ENCODE results near the gene ABHD1.

The ABHD1 gene

DNA sequence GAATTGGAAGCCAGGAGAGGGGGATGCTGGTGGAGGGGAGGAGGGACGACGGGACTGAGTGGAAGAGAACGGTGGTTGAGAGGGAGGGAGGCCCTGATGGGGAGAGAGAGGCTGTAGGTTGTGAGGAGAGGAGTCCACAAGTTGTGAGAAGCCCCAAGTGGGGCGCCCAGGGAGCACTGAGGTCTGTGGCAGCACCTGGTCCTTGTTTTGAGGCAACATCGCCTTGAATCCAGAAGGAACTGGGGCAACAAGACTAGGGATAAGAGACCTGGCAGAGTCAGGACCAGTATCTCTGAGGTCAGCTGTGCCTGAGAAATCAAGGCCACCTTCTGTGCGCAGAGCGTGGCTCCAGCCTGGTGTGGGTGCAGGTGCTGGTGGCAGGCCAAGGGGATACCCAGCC lies 14.5 kb downstream of the ABHD1 start:
- H3K23ac ChIP-seq (ENCODE audit: low read length in 2 of 2), result no peak overlapping the region
- no peak overlapping the region for H3K18ac ChIP-seq (ENCODE audit: low read depth in 1 of 2, low read length in 2 of 2)
- peaks cover 5% of the 10 kb centered on the region for H3K4me1 ChIP-seq (ENCODE audit: control insufficient read depth, insufficient read depth, low read depth, low read length)
- H4K91ac ChIP-seq (ENCODE audit: low read length), result no peak overlapping the region
- H3K14ac ChIP-seq (ENCODE audit: low read length in 2 of 2), result no peak overlapping the region
- no peak overlapping the region for H3K4me3 ChIP-seq (ENCODE audit: insufficient read depth in 1 of 2, low read depth in 1 of 2, low read length in 2 of 2)
- H2BK12ac ChIP-seq (ENCODE audit: low read length in 2 of 2), result no peak overlapping the region
- H3K27ac ChIP-seq (ENCODE audit: low read length, poor library complexity, severe bottlenecking), result no peak overlapping the region
- H3K9ac ChIP-seq (ENCODE audit: low read length), result no peak overlapping the region
- 83% methylated on average over 7 of the region's 7 CpGs for WGBS
- H2AFZ ChIP-seq (ENCODE audit: low read depth, low read length), result no peak overlapping the region
- no peak overlapping the region for H2BK5ac ChIP-seq (ENCODE audit: low read depth, low read length, poor library complexity, severe bottlenecking)
- peaks cover 8 to 14% of the 10 kb centered on the region in 2 experiments for H3K27me3 ChIP-seq (ENCODE audit: control insufficient read depth in 1 of 2, insufficient read depth in 1 of 2, low read length in 2 of 2)
- no peak overlapping the region for H2BK15ac ChIP-seq (ENCODE audit: low read depth, poor library complexity, severe bottlenecking)
- peaks cover 1 to 4% of the 10 kb centered on the region in 2 experiments for H3K36me3 ChIP-seq (ENCODE audit: control insufficient read depth in 1 of 2, insufficient read depth in 2 of 2, low read depth in 1 of 2, low read length in 2 of 2)
- H3K4ac ChIP-seq (ENCODE audit: low read depth in 1 of 2, low read length in 2 of 2), result no peak overlapping the region
- H3K79me1 ChIP-seq (replicated peaks; ENCODE audit: low read length, poor library complexity, severe bottlenecking), result peaks cover 6% of the 10 kb centered on the region
- no peak overlapping the region for H3K4me2 ChIP-seq (ENCODE audit: low read length, poor library complexity, severe bottlenecking)
- H4K8ac ChIP-seq (ENCODE audit: low read length), result no peak overlapping the region
- H3K9me3 ChIP-seq (ENCODE audit: control insufficient read depth, low read length), result peaks cover 6% of the 10 kb centered on the region
- H2BK120ac ChIP-seq (ENCODE audit: low read depth, low read length), result no peak overlapping the region
- no peak overlapping the region for H2AK5ac ChIP-seq (ENCODE audit: low read length, severe bottlenecking)
- DNase-seq, result no peak

DNA sequence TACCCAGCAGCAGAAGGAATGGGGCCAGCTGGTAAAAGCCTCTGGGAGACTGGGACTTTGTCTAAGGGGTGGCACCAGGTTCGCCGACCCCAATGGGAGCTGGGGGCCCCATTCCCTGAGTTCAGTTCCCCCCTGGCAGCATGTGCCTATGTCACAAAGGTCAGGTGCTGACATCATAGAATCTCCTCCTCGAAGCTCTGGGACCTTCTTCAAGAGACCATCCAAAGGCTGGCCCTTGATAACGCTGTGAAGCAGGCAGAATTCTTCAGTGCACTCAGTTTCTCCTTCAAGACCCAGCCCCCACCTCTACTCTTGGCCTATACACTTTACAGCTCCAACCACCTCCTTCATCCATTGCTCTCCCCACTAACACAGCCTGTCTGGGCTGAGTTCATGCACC lies 15.7 kb downstream of the ABHD1 start, which contains the start of gene PRR30:
TSS of gene PRR30 (minus strand) at position 101 of the 400 bp plus-strand sequence. CDS start 1,081 bp downstream, outside the sequence.
- Histone ChIP-seq H4K8ac (ENCODE audit: low read length) (no peak within 1 kb of the TSS), H3K4me2 (ENCODE audit: low read length, poor library complexity, severe bottlenecking) (no peak within 1 kb of the TSS), H3K27me3 (ENCODE audit: control insufficient read depth in 1 of 2, insufficient read depth in 1 of 2, low read length in 2 of 2) (peaks cover 12 to 21% of the 10 kb centered on the region in 2 experiments), H3K4me1 (ENCODE audit: control insufficient read depth, insufficient read depth, low read depth, low read length) (no peaks in the 10 kb centered on the region), H2AFZ (ENCODE audit: low read depth, low read length) (no peak within 1 kb of the TSS), H3K23ac (ENCODE audit: low read length in 2 of 2) (no peak within 1 kb of the TSS), H4K91ac (ENCODE audit: low read length) (no peak within 1 kb of the TSS), H3K4me3 (ENCODE audit: insufficient read depth in 1 of 2, low read depth in 1 of 2, low read length in 2 of 2) (no peak within 1 kb of the TSS), H3K27ac (ENCODE audit: low read length, poor library complexity, severe bottlenecking) (no peak within 1 kb of the TSS), H3K79me1 (replicated peaks; ENCODE audit: low read length, poor library complexity, severe bottlenecking) (no peaks in the 10 kb centered on the region), H3K14ac (ENCODE audit: low read length in 2 of 2) (no peak within 1 kb of the TSS), H3K4ac (ENCODE audit: low read depth in 1 of 2, low read length in 2 of 2) (no peak within 1 kb of the TSS), H3K9me3 (ENCODE audit: control insufficient read depth, low read length) (peaks cover 7% of the 10 kb centered on the region), H2BK15ac (ENCODE audit: low read depth, poor library complexity, severe bottlenecking) (no peak within 1 kb of the TSS), H3K18ac (ENCODE audit: low read depth in 1 of 2, low read length in 2 of 2) (no peak within 1 kb of the TSS), H2BK12ac (ENCODE audit: low read length in 2 of 2) (no peak within 1 kb of the TSS), H2BK5ac (ENCODE audit: low read depth, low read length, poor library complexity, severe bottlenecking) (no peak within 1 kb of the TSS), H3K9ac (ENCODE audit: low read length) (no peak within 1 kb of the TSS), H2BK120ac (ENCODE audit: low read depth, low read length) (no peak within 1 kb of the TSS), H2AK5ac (ENCODE audit: low read length, severe bottlenecking) (no peak within 1 kb of the TSS), H3K36me3 (ENCODE audit: control insufficient read depth in 1 of 2, insufficient read depth in 2 of 2, low read depth in 1 of 2, low read length in 2 of 2) (no peaks in the 10 kb centered on the region)
- 86% methylated on average over 4 of the region's 4 CpGs for WGBS
- no peak for DNase-seq

DNA sequence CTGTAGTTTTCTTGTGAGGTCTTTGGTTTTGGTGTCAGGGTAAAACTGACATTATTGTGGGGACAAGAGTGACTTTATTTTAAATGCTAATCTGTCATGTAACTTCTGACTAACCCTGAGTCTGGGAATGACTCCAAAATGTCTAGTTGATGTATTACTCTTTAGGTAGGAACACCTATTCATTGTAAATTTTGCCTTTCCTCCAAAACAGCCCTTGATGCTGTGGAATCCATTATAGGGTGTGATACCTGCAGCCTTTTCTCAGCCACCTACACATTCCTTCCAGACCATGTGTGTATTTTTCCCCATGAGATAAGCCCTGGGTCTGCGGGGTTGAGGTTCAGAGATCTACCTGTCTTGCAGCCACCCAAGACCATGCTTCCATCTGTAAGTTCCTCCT lies 19.7 kb downstream of the ABHD1 start:
- H4K8ac ChIP-seq (ENCODE audit: low read length), result no peak overlapping the region
- no peak overlapping the region for H2BK12ac ChIP-seq (ENCODE audit: low read length in 2 of 2)
- no peak overlapping the region for H3K14ac ChIP-seq (ENCODE audit: low read length in 2 of 2)
- H3K9me3 ChIP-seq (ENCODE audit: control insufficient read depth, low read length), result peaks cover 7% of the 10 kb centered on the region
- no peak overlapping the region for H3K4me2 ChIP-seq (ENCODE audit: low read length, poor library complexity, severe bottlenecking)
- no peak overlapping the region for H3K27ac ChIP-seq (ENCODE audit: low read length, poor library complexity, severe bottlenecking)
- H2BK120ac ChIP-seq (ENCODE audit: low read depth, low read length), result no peak overlapping the region
- no peak for DNase-seq
- H2AK5ac ChIP-seq (ENCODE audit: low read length, severe bottlenecking), result no peak overlapping the region
- WGBS, result 86% methylated on average over 1 of the region's 1 CpG
- peaks cover 19 to 22% of the 10 kb centered on the region in 2 experiments for H3K27me3 ChIP-seq (ENCODE audit: control insufficient read depth in 1 of 2, insufficient read depth in 1 of 2, low read length in 2 of 2)
- no peak overlapping the region for H2BK5ac ChIP-seq (ENCODE audit: low read depth, low read length, poor library complexity, severe bottlenecking)
- H3K4me1 ChIP-seq (ENCODE audit: control insufficient read depth, insufficient read depth, low read depth, low read length), result no peaks in the 10 kb centered on the region
- H2AFZ ChIP-seq (ENCODE audit: low read depth, low read length), result no peak overlapping the region
- no peak overlapping the region for H3K18ac ChIP-seq (ENCODE audit: low read depth in 1 of 2, low read length in 2 of 2)
- no peaks in the 10 kb centered on the region for H3K36me3 ChIP-seq (ENCODE audit: control insufficient read depth in 1 of 2, insufficient read depth in 2 of 2, low read depth in 1 of 2, low read length in 2 of 2)
- no peak overlapping the region for H4K91ac ChIP-seq (ENCODE audit: low read length)
- no peak overlapping the region for H3K23ac ChIP-seq (ENCODE audit: low read length in 2 of 2)
- no peaks in the 10 kb centered on the region for H3K79me1 ChIP-seq (replicated peaks; ENCODE audit: low read length, poor library complexity, severe bottlenecking)
- H3K9ac ChIP-seq (ENCODE audit: low read length), result no peak overlapping the region
- no peak overlapping the region for H2BK15ac ChIP-seq (ENCODE audit: low read depth, poor library complexity, severe bottlenecking)
- H3K4ac ChIP-seq (ENCODE audit: low read depth in 1 of 2, low read length in 2 of 2), result no peak overlapping the region
- no peak overlapping the region for H3K4me3 ChIP-seq (ENCODE audit: insufficient read depth in 1 of 2, low read depth in 1 of 2, low read length in 2 of 2)

DNA sequence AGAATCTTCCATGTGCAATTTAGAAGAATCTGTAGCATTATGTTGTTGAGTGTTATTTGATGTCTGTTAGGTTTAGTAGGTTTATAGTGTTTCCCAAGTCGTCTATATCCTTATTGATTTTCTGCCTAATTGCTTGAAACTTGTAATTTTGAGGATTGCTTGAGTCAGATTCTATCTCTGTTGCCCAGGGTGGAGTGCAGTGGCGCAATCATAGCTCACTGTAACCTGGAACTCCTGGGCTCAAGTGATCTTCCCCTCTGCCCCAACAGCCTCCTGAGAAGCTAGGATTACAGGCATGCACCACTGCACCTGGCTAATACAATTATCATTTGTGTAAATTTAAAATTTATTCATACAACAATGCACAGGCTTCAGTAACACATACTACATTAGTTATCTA lies 22.1 kb downstream of the ABHD1 start:
- Histone ChIP-seq H2AFZ (ENCODE audit: low read depth, low read length) (no peak overlapping the region), H4K8ac (ENCODE audit: low read length) (no peak overlapping the region), H3K27me3 (ENCODE audit: control insufficient read depth in 1 of 2, insufficient read depth in 1 of 2, low read length in 2 of 2) (peaks cover 30 to 35% of the 10 kb centered on the region in 2 experiments), H3K14ac (ENCODE audit: low read length in 2 of 2) (no peak overlapping the region), H4K91ac (ENCODE audit: low read length) (no peak overlapping the region), H3K79me1 (replicated peaks; ENCODE audit: low read length, poor library complexity, severe bottlenecking) (no peaks in the 10 kb centered on the region), H3K27ac (ENCODE audit: low read length, poor library complexity, severe bottlenecking) (no peak overlapping the region), H2BK5ac (ENCODE audit: low read depth, low read length, poor library complexity, severe bottlenecking) (no peak overlapping the region), H3K23ac (ENCODE audit: low read length in 2 of 2) (no peak overlapping the region), H3K9ac (ENCODE audit: low read length) (no peak overlapping the region), H3K4ac (ENCODE audit: low read depth in 1 of 2, low read length in 2 of 2) (no peak overlapping the region), H2AK5ac (ENCODE audit: low read length, severe bottlenecking) (no peak overlapping the region), H3K4me3 (ENCODE audit: insufficient read depth in 1 of 2, low read depth in 1 of 2, low read length in 2 of 2) (no peak overlapping the region), H3K4me1 (ENCODE audit: control insufficient read depth, insufficient read depth, low read depth, low read length) (peaks cover 2% of the 10 kb centered on the region), H3K4me2 (ENCODE audit: low read length, poor library complexity, severe bottlenecking) (no peak overlapping the region), H3K18ac (ENCODE audit: low read depth in 1 of 2, low read length in 2 of 2) (no peak overlapping the region), H3K9me3 (ENCODE audit: control insufficient read depth, low read length) (peaks cover 7% of the 10 kb centered on the region), H2BK120ac (ENCODE audit: low read depth, low read length) (no peak overlapping the region), H3K36me3 (ENCODE audit: control insufficient read depth in 1 of 2, insufficient read depth in 2 of 2, low read depth in 1 of 2, low read length in 2 of 2) (no peaks in the 10 kb centered on the region), H2BK15ac (ENCODE audit: low read depth, poor library complexity, severe bottlenecking) (no peak overlapping the region), H2BK12ac (ENCODE audit: low read length in 2 of 2) (no peak overlapping the region)
- no peak for DNase-seq
- 88% methylated on average over 2 of the region's 2 CpGs for WGBS
